ENCODE results near the gene ABCC8.

The ABCC8 gene

GRCh38 chr11:17383461-17383860, 93.2 kb downstream of the ABCC8 start:
- DNase-seq = no peak

- DNase-seq = no peak
Observed at GRCh38 chr11:17382046-17382728, 94.5 kb downstream of the ABCC8 start.

DNA sequence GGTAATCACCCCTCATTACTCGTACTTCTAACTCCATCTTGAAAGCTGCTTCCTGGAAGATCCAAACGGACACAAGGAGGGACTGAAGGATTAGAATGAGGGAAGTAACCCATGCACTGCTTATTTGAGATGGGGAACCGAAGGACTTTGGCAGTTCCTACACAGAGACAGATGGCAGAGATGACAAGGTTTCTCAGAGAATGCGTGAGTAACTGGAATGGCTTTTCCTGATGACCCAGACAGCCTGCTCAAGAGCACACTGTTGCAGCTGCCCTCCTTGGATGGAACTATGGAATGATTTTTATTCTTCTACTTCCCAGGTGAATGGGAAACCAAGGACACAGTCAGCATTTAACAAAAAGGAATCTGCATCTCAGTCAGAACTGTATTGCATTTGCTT, 95.5 kb downstream of the ABCC8 start:
- DNase-seq = no peak

DNA sequence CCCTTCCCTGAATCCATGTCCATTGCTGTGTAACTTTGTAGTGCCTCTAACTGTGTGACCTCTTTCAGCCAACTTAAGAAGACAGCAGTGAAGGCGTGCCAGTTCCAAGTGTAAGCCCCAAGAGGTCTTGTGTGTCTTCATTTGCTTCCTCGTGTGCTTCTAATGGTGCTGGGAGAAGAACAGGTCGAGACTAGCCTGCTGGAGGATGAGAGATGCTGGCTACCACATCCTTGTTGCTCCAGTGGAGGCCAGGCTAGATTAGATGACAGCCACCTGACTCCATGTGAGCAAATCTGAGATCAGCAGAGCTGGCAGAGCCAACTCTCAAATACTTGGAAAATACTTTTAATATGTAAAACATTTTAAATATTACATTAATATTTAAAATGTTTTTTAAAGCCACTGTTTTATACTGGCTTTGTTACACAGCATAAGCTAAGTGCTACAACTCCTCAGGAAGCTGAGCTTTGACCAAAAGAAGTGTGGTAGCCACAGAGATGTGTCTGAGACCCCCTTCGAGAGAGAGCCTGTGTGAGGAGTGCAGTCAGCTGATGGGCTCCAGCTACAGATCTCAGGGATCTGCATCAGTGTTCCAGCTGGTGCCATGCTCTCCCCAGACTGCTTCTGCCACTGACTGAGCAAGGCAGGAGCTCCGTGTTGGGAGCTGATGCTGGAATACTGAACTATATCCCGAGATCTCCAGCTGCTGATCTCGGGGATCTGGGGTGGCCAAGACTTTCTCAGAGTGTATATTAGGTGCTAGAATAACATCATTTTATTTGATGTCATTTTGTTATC, 97.1 kb downstream of the ABCC8 start:
- DNase-seq = no peak

- no peak for DNase-seq
Observed at GRCh38 chr11:17378655-17379054, 98.0 kb downstream of the ABCC8 start.

- no peak for DNase-seq
Observed at GRCh38 chr11:17376493-17376892, 100.2 kb downstream of the ABCC8 start.

DNA sequence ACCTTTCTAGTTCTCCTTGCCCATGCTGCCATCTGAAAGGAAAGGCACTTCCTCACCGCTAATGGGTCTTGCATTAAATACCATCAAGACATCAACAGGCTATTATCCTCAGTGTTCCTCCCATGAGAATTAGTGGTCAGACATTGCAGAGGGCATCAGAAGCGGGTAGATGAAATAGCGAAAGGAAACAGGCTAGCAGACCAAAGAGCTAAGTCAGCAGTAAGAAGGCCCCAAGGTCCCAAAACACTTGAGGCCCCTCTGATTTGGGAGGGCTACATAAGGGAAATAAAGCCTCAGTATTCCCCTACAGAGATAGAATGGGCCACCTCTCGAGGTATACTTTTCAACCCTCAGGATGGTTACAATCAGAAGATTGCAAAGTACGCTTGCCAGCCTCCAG, 101.1 kb downstream of the ABCC8 start:
- DNase-seq = no peak

- DNase-seq = no peak
Observed at GRCh38 chr11:17371614-17372013, 105.0 kb downstream of the ABCC8 start.

DNA sequence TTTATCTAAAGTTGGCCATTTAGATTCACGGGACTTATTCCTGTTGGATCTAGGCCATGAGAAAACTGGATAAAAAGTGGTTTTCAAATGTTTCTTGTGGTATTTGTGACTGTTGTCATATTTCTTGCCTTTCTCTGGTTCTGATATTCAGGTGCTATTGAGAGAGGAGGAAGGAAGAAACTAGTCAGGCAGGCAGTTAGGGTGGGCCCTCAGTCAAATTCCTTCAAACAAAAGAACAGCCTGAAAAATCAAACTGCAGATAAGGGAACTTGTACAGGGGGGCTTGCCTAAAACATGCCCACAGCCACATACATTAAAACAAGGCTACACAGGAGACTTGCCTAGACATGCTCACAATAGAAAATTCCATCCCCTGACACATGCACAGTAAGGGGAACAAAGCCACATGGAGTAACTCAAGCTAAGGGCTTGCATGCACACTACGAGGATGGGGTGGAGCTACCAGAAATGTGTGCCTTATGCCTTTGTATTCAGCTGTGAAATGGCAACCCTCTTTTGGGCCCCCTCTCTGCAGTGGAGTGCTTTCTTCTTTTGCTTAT, 106.9 kb downstream of the ABCC8 start:
- no peak for DNase-seq

DNA sequence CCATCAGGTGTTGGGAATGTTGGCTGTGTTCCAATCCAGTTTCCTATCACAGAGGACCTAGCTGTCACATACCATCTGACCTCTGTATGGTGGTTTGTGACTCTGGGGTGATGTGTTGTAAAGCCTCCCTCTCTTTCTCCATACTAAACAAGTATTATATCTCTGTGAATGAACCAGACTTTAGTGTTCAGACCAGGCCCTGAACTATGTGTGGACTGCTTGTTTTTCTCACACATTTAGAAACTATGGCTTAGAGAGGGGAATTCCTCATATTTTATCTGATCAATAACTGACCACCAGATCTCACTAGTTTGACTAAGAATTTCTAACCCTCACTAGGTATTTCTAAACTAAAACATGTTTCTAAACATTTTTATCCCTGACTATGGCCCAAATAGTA, 107.6 kb downstream of the ABCC8 start:
- DNase-seq = no peak

DNA sequence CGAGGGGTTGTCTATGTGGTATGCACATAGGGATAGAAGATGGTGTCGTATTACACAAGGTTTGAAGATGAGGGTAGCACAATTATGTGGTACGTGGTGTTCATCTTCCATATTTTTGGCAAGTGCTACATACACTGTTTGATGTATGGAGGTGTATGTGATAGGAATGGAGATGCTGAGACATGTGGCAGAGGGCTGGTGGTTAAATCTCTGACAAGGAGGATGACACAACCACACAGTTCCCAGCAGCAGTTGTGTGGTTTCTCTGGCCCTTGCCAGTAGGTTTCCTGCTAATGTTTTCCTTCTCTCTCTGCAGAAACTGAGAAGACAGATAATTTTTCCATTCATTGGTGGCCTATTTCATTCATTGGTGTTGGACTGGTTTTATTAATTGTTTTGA, 108.1 kb downstream of the ABCC8 start:
- DNase-seq = no peak

DNA sequence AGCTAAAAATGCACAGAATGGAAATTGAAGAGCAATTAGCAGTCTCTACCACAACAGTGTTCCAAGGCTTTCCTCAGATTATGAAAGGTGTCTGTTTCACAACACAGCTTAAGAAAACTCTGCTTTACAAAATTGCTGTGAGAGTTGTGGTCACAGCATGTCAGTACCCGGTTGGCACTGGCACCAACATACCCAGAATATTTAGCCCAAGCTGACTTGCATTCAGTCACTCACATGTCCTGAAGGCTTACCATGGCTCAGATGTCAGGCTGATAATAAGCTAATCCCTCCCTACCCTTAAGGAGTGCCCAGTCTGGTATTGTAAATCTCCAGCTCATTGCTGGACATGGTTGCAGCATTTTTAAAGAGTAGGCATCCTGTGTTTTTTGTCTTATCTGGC, 110.2 kb downstream of the ABCC8 start:
- no peak for DNase-seq

- DNase-seq = peak; percentile 68
Observed at GRCh38 chr11:17354601-17354991, 122.0 kb downstream of the ABCC8 start.

DNA sequence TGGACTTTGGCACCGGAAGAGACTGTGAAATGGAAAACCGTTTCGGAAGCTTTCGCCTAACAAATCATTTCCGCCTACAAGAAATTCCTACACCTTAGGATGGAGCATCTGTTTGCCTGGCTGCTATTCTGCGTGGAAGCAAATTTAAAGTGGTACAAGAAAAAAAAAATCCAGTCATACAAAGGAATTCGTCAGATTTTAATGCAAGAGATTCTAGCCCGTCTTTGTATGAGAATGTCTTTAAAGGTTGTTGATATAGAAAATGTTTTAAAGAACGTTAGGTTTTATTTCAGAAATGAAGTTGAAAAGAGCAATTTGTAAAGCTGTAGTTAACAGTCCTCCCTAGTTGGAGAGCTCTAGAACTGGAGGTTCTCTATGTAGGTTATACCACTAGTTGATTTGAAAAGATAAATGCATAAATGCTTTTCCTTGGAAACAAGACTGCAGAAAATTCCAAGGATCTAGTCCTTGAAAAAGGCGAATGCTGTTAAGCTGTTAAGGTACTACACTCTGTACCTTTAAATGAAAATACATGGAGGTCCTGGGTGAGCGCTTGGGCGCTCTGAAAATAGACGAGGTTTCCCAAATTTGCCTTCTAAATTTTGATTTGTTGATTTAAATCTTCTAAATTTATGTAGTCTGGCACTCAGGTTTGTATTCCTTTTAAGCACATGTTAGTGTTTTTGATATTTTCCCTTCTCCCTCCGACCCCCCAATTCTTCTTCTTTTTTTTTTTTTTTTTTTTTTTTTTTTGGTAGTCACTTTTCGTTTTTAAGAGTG, 122.6 kb downstream of the ABCC8 start:
- DNase-seq = peak; percentile 71

DNA sequence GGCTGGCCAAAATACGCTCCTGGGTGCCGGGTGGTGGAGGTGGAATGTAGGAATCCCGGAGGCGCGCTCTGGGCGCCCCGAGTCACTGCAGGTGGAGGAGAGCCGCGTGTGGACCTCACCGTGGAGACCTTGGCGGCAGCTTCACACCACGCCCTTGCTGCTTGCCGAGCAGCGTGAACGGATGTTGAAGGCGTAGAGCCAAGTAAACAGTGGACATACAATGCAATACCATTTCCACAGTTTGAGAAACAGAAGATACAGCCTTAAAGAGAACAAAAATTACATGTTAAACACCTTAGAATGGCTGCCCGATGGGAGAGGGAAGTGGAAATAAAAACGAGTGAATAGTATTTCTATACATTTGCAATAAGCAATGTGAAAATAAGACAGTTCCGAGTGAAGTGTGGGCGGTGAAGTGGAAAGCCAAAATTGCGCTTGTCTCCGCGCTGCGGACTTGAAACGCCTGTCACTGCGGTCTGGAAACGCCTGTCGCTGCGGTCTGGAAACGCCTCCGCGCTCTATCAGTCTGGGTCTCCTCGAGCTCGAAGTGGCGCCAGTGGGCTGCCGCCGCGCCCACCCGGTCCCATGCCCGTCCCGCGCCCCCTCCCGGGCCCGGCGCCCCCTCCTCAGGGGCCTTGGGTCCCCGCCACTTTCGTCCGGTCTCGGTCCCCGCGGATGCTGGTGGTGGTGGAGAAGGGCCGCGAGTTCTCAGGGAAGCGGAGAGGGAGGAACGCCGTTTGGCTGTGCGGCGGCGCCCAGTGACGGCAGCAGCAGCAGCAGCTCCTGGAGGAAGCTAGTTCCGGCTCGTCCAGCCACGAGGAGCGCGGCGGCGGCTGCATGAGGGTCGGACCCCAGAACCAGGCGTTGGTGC, 123.5 kb downstream of the ABCC8 start:
- peak; percentile 87 for DNase-seq

- peak; percentile 67 for DNase-seq
Observed at GRCh38 chr11:17351510-17352176, 125.0 kb downstream of the ABCC8 start, which contains the start of gene NCR3LG1. Gene NCR3LG1 (plus strand): TSS chr11:17351800. CDS start chr11:17351970, 170 bp downstream.

DNA sequence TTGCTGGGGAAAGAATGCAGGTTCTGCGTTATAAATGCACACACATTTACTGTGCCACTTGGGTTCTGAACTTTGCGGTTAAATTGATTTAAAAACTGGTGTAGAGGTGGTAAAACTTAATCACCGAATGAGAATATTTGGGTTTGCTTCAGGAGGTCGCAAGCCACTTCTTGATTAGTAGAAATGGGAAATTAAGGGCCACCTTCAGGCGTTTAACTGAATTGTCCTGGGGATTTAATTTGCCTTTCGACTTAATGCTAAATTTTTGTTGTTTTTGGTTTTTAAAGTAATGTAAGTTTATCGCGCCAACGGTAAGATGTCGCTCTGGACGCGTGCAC, 125.5 kb downstream of the ABCC8 start:
- no peak for DNase-seq

DNA sequence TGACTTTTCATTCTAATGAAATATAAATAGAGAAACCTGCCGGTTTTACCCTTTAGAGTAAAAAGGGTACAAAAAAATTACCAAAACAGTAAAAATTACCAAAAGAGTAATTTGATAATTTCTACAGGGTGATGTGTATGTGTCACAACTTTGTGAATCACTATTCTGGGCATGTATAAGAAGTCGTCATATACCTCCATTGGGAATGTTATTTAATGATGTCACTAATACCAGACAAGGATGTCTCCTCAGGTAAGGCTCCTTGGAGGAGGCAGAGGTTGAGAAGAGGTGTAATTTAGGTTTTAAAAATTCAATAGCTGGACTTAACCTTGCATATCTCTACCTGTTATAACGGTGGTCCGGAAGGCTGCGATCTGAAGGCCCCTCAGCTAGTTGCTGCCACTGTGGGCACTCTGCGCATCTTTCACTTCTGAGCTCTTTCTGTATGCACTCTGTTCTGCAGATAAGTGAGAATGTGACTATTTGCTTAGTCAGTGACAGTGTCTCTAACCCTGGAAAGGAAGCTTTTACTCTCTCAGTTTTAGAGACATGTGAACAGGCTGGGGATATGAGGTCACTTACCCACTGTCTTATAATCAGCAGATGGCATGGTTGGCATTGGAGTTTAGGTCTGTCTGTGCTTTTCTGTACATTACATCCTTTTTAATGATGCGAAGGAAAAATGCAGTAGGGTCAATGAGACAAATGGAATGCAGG, 126.0 kb downstream of the ABCC8 start:
- no peak for DNase-seq

DNA sequence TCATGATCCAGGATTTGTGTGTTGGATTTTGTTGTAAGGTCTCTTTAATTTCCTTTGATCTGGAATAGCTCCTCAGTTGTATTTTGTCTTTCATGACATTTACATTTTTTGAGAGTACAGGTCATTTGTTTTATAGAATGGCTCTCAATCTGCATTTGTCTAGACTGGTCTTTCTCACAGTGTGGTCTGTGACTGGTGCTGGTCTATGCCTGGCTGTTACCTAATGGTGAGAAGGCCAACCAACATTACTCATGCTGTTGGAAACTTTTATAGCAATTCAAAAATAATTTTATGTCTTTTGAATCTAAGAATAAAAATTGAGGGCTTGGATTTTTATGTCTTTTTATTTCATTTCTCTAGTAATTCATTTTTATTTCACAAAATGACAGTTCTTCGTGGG, 129.0 kb downstream of the ABCC8 start:
- no peak for DNase-seq

DNA sequence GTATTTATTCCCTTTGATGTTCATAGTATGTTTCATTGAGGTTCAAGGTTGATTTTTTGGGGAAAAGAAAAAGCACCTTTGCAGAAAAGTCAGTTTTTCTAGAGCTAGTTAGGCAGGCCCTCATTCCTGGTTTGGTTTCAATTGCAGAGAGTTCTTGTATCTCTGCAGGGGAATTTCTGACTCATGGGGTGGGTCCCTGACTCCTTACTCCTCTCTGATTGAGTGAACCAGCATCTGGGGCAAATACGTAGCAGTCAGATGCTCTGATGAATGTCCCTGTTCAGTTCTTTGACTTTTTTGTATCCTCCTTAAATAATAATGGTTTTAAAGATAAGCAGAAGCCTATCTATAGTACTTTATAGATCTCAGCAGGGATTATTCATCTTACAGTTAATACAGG, 132.7 kb downstream of the ABCC8 start:
- DNase-seq = no peak

DNA sequence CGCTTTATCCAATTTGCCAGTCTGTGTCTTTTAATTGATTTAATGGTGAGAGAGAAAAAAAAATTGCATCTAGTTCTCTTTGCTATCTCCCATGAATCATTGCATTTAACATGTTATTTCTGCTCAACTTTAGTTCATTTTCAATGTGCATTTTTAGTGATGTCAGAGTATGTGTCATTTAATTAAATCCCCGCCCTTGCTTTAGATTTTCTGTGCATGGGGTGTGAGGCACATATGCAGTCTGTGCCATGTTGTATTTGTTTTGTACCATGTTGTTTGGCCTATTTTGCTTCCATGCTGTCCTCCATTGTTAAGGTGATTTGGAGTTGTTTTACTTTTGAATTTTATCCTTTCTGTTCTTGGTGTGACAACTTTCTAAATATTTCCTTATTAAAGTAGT, 133.4 kb downstream of the ABCC8 start:
- no peak for DNase-seq
